ENCODE measurements around the gene PVRIG. TPM values are rescaled to one million over a fixed set of nuclear protein-coding genes. Genes with fewer than 3 reads are reported as not detected.
"Not testable (repeated sequence)": the region's sequence is repeated elsewhere in the genome, so short reads cannot be mapped to it uniquely, and the experiment has no call there.

The PVRIG gene
- polyA plus RNA-seq, 4 donors, result 1.7 to 12.5 (median 5.0) TPM

DNA sequence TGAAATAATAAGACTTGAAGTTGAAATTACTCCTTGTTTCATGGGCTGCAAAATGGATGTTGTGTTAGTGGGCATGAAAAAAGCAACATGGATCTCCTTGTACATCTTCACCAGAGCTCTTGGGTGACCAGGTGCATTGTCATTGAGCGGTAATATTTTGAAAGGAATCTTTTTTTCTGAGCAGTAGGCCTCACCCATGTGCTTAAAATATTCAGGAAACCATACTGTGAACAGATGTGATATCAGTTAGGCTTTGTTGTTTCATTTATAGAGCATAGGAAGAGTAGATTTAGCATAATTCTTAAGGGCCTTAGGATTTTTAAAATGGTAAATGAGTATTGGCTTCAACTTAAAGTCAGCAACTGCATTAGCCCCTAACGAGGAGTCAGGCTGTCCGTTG is 26.8 kb upstream of the PVRIG start:
- no peak for DNase-seq (ENCODE audit: low read depth in 4 of 4, low spot score in 2 of 4)

DNA sequence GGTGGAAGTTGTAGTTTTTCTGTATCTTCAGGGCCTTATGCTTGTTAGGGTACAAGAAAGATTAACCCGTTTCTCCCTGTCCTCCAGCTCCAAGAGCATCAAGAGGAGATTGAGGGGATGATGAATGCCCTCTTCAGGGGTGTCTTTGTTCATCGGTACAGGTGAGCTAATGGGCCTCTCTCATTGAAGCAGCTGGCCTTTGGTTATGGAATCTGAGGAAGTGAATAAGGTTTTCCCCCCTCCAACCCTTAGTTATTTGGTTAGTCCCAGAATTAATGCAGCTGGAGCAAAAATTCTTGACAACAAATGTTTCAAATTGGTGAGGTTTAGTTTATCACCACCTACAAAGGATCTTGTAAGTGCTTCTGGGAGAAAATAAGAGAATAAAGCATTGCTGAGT is 24.5 kb upstream of the PVRIG start:
- no peak for DNase-seq (ENCODE audit: low read depth in 4 of 4, low spot score in 2 of 4)

DNA sequence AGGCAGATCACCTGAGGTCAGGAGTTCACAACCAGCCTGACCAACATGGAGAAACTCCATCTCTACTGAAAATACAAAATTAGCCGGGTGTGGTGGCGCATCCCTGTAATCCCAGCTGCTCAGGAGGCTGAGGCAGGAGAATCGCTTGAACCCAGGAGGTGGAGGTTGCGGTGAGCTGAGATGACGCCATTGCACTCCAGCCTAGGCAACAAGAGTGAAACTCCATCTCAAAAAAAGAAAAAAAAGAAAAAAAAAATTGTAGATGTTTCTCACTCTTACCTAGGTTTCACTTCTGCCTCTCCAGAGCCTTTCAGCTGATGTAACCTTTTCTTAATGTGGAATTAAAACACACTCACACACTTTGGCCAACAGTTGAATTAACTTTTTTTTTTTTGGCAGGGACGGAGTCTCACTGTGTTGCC is 23.8 kb upstream of the PVRIG start:
- not testable (repeated sequence) for DNase-seq (ENCODE audit: low read depth in 4 of 4, low spot score in 2 of 4)

DNA sequence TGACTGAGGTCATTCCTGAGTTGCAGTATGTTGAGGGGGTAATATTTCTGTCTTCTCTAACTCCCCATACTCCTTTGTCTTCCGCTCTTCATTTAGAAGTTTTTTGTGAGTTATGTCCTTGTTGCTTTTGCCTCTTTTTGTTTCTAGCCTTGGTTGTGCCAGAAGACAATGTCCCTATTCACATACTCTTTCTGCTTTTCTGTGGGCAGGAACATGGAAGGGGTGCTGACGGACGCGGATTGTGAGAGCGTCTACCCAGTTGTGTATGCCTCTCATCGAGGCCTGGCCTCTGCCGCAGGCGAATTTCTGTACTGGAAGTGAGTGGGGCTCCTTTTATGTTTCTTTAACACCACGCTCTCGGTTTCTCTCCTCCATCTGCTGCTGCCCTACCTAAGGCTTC is 21.5 kb upstream of the PVRIG start:
- no peak for DNase-seq (ENCODE audit: low read depth in 4 of 4, low spot score in 2 of 4)

DNA sequence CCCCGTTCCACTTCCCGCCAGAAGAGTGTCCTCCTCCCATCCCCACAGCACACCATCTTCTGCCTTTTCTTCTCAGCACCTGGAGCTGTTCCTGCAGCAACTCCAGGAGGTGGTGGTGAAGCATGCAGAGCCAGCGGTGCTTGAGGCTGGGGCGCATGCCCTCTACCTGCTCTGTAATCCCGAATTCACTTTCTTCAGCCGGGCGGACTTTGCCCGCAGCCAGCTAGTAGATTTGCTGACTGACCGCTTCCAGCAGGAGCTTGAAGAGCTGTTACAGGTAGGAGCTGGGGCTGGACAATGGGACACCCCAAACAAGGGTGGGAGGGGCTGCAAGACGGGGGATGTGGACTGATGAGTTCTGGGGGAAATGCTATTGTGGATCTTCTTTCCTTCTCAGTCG is 19.1 kb upstream of the PVRIG start:
- DNase-seq (ENCODE audit: low read depth in 4 of 4, low spot score in 2 of 4), result no peak

DNA sequence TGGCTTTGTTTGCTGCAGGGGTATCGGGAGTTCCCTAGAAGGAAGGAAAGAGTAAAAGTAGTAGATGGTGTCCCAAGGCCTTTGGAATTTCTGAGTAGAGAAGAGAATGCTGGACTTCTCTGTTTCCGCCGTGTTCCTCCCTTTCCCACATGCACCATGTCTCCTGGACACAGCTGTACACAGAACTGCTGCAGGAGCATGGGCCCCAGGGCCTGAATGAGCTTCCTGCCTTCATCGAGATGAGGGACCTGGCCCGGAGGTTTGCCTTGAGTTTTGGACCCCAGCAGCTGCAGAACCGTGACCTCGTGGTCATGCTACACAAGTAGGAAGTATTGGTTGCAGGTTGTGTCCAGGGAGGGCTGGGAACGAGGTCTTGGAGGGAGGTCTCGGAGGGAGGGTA is 15.3 kb upstream of the PVRIG start:
- no peak for DNase-seq (ENCODE audit: low read depth in 4 of 4, low spot score in 2 of 4)

DNA sequence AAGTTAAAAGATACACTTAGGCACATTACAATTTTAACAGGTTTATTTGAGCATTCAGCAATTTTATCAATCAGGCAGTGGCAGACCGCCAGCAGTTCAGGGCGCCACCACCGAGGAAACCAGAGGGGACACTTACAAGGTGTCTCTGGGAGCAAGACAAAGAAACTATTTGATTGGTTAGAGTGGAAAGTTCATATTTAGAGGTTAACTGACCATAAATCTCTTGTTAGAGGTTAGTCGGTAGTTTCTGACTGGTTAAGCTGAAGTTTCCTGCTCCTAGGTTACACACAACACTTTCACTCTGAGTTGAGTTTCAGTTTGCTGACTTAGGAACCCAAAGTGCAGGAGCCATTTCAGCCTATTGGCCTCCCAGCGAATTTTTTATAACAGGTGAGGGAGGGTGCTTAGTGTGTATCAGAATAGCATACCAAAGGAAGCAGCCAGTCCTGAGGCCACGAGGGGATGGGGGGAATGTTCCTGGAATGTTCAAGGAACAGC is 10.8 kb upstream of the PVRIG start:
- DNase-seq (ENCODE audit: low read depth in 4 of 4, low spot score in 2 of 4), result peak in 2 of 4 donors; percentile 19 to 63

DNA sequence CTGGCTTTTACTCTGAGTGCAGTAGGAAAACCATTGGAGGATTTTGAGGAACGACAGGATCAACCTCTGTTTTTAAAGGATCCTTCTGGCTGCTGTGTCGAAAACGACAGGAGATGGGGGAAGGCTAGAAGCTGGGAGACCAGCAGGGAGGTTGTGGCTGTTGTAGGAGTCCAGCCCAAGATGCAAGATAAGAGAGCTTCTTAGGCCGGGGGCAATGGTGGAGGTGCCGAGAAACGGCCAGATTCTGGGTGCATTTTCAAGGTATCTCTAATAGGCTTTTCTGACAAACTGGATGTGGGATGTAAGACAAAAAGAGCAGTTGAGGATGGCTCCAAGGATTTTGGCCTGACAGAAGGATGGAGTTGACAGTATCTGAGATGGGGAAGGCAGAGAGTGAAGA is 10.3 kb upstream of the PVRIG start:
- no peak for DNase-seq (ENCODE audit: low read depth in 4 of 4, low spot score in 2 of 4)

DNA sequence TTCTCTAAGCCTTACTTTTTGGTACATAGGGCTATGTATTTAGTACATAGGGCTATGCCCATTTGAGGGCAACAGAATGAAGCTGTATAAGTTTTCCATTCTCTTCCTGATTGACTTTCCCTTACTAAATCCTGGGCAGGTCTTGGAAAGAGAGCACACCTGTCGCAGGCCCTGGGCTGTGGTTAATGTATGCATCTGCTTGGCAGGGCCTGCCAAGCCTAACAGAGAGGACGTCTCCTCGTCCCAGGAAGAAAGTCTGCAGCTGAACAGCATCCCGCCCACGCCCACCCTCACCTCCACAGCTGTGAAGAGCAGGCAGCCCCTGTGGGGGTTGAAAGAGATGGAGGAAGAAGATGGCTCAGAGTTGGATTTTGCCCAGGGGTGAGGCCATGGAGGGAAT is 8.9 kb upstream of the PVRIG start:
- no peak for DNase-seq (ENCODE audit: low read depth in 4 of 4, low spot score in 2 of 4)

DNA sequence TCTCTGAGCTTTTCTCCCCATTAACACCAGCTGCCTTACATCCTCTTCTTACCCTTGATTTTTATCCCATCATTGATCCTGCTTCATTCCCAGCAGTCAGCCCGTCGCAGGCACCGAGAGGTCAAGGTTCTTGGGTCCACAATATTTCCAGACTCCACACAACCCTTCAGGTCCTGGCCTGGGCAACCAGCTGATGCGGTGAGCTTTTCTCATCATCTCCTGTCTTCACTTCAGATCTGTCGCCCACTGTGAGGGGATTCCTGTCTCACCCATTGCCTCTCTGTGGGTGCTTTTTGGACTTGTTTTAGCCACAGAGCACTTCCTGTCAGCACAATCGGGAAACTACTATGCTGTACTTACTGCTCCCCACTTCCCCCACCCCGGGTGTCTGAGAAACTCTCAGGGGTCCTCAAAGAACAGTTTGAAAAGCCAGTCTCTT is 8.4 kb upstream of the PVRIG start:
- DNase-seq (ENCODE audit: low read depth in 4 of 4, low spot score in 2 of 4), result no peak

DNA sequence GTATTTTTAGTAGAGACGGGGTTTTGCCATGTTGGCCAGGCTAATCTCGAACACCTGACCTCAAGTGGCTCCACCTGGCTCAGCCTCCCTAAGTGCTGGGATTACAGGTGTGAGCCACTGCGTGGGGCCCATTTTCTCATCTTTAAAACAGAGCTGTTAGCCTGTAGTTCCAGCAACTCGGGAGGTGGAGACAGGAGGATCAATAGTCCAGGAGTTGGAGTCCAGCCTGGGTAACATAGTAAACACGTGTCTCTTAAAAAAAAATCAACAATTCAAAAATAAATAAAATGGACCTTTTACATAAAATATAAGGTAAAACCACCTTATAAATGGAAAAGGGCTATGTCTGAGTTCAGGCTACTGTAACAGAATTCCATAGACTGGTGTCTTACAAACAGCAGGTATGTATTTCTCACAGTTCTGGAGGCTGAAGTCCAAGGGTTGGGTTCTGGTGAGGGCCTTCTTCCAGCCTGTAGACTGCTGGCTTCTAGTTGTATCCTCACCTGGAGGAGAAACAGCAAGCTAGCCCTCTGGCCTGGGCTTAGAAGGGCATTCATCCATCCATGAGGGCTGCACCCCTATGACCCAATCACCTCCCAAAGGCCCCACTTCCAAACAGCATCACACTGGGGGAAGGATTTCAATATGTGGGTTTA is 7.0 kb upstream of the PVRIG start:
- DNase-seq (ENCODE audit: low read depth in 4 of 4, low spot score in 2 of 4), result no peak

DNA sequence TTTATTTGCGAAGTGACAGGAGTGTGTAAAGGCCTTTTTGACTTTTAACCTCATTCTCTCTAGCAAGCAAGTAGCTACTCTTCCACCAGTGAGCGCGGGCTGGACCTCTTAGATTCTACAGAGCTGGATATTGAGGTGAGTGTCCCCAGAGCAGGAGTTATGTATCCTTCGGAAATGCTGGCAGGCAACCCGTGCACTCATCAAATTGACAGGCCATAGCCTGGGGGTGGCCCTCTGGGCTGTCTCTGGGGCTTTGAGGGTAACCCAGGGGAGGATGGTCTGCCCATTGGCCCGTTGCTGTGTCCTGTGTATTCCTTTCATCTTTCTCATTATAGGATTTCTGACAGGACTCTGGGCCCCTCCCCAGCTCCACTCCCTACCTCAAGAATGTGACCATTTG is 6.1 kb upstream of the PVRIG start:
- no peak for DNase-seq (ENCODE audit: low read depth in 4 of 4, low spot score in 2 of 4)

DNA sequence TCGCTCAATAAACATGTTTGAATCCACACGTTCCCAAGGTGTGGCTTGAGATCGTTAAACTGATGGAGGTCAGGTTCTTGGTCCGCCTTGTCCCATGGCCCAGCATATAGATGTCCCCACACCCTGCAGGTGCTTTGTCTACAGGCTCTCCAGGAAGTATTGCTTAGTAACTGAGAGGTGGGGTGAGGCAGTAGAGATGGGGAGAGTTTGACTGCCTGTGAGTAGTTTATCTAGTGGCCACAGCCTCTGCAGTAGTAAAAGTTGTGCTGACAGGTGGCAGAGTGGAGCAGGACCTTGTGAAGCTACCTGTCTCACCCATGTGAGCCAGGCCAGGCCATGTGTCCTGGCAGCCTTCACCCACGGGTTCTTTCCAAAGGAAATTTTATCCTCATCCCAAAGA is 5.4 kb upstream of the PVRIG start:
- DNase-seq (ENCODE audit: low read depth in 4 of 4, low spot score in 2 of 4), result not testable (repeated sequence)

DNA sequence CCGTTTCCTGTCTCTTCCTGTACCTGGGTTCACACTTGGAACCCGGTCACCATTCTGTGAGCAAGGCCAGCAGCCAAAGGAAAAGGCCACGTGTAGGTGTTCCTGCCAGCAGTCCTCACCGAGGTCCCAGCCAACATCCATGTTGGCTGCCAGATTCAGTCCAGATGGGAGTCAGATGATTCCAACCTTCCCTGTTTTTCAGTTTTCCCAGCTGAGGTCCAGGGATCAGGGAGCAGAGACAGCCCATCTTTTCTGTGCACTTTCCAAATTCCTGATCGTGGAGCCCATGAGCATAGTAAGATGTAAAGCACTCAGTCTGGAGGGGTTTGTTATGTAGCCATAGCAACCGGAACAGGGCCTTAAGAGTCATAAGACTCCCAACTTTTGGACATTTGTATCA is 3.9 kb upstream of the PVRIG start:
- no peak for DNase-seq (ENCODE audit: low read depth in 4 of 4, low spot score in 2 of 4)

DNA sequence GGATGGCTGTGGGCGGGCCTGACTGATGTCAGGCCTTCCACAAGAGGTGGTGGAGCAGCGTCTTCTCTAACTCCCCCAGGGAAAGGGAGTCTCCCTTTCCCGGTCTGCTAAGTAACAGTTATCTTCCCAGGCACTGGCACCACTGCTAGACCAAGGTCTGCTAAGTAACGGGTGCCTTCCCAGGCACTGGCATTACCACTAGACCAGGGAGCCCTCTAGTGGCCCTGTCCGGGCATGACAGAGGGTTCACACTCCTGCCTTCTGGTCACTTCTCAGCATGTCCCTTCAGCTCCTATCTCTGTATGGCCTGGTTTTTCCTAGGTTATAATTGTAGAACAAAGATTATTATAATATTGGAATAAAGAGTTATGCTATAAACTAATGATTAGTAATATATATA is 1.8 kb upstream of the PVRIG start:
- DNase-seq (ENCODE audit: low read depth in 4 of 4, low spot score in 2 of 4), result not testable (repeated sequence)

DNA sequence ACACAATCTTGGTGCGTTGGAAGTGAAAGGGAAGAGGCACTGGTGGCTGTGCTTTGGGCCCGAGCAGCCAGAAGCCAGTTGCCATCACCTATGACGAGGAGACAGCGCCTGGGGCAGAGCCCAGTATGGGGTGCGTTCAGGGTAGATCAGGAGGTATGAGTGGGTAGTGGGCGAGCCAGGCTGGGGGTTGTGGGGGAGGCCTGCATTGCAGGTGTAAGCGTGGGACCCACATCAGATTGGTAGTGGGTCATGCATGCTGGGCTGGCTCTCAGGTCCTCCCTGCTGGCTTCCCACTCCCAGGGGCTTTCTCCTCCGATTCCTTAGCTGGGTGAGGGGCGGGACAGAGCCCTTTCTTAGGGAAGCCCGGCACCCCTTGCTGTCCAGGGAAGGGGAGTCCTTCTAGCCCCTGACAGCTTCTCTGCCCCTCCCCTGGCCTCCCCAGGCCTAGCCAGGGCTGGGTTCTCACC is 445 bp upstream of the PVRIG start:
- no peak for DNase-seq (ENCODE audit: low read depth in 4 of 4, low spot score in 2 of 4)

DNA sequence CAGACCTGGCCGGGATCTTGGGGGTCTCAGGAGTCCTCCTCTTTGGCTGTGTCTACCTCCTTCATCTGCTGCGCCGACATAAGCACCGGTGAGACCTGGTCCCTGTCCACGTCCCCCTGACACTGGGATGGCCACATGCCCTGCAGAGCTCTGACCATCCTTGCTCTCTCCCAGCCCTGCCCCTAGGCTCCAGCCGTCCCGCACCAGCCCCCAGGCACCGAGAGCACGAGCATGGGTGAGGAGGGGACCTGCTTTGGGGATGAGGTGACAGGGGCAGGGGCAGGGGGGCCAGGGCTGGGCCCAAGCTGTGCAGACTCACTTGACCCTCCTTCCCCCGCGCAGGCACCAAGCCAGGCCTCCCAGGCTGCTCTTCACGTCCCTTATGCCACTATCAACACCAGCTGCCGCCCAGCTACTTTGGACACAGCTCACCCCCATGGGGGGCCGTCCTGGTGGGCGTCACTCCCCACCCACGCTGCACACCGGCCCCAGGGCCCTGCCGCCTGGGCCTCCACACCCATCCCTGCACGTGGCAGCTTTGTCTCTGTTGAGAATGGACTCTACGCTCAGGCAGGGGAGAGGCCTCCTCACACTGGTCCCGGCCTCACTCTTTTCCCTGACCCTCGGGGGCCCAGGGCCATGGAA is 959 bp downstream of the PVRIG start:
- DNase-seq (ENCODE audit: low read depth in 4 of 4, low spot score in 2 of 4), result no peak

DNA sequence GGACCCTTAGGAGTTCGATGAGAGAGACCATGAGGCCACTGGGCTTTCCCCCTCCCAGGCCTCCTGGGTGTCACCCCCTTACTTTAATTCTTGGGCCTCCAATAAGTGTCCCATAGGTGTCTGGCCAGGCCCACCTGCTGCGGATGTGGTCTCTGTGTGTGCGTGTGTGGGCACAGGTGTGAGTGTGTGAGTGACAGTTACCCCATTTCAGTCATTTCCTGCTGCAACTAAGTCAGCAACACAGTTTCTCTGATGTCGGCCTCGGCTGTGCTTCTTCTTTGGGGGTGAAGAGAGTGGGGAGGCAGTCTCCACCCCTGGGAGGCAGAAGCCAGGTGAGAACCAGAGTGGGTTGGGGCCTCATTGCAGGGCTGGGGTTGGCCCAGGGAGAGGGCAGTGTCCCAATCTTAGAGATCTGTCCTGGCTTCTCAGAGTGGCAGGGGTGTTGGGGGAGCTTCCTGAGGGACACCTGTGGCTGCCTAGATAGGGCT is 1.5 kb downstream of the PVRIG start:
- no peak for DNase-seq (ENCODE audit: low read depth in 4 of 4, low spot score in 2 of 4)

DNA sequence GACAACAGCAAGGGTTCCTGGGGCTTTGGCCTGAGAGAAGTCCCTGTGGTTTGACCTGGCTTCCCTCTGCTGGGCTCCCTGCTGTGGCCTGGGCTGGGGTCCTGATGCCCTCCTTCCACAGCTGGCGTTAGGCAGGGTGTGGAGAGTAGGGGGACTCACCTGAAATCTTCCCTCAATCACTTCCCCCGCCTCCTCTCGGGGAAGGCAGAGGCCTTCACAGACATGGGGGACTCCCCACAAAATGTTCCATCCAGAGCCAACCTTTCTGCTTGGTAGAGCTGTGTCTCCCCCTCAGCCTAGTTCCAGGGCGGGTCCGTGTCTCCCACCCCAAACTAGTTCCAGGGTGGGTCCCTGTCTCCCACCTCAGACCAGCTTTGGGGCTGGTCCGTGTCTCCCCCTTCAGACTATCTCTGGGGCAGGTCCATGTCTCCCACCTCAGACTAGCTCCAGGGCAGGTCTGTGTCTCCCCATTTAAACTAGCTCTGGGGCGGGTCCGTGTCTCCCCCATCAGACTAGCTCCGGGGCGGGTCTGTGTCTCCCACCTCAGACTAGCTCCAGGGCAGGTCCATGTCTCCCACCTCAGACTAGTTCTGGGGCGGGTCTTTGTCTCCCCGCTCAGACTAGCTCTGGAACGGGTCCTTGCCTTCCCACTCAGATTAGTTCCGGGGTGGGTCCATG is 2.2 kb downstream of the PVRIG start:
- no peak for DNase-seq (ENCODE audit: low read depth in 4 of 4, low spot score in 2 of 4)

DNA sequence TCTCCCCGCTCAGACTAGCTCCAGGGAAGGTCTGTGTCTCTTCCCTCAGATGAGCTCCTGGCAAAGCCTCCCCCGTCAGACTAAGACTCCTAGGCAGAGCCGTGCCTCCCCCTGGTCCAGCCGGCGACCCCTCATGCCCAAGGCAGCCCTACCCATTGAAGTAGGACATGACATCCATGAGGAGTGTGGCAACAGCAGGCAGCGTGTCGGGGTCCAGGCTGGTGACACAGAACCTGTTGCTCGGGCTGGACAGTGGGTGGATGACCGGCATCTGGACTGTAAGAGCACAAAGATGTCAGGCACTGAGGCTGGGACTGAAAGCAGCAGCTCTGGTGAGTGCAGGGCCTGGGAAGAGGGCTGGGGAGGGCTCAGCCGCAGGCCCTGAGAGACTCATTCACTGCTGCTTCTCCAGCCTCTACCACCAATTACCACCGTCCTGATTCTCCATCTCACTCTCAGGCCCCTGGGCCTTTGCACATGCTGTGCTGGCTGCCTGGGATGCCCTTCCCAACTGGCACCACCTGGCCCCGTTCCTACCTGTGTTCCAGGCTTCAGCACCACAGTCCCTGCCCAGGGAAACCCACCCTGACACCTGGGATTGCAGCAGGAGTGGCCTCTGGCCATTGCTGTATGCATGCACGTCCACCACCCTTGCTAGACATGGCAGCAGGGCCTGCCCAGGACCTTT is 2.8 kb downstream of the PVRIG start:
- DNase-seq (ENCODE audit: low read depth in 4 of 4, low spot score in 2 of 4), result no peak

DNA sequence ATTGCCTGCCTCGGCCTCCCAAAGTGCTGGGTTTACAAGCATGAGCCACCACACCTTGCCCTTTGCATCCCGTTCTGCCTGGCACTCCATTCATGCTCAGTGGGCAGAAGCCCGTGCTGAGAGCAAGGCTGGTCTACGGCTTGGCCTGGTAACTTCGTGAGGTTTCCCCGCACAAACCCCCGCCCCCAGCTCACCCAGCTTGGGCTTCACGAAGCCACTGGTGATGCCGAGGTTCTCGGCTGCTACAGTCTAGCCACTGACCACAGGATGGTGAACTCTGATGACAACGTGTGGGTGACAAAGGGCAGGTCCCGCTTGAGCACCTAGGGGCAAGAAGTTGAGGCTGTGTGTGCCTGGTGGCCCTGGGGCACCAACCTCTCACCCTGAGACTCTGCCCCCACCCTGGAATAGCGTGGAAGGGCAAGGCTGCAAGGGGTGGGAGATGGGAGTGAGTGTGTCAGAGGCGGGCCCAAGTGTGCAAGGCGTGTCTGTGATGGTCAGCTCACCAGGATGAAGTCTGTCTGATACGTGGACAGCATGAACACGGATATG is 3.7 kb downstream of the PVRIG start:
- not testable (repeated sequence) for DNase-seq (ENCODE audit: low read depth in 4 of 4, low spot score in 2 of 4)
